GM12878 (cell line): ENCODE measurements around the gene KBTBD13. TPM values are rescaled to one million over a fixed set of nuclear protein-coding genes. Genes with fewer than 3 reads are reported as not detected.

Experiments used
- ATAC-seq: fragments of 200-7000 bp; cut with Tn5 transposase; 3 replicates; pipeline ENCODE4 v1.9.1; 2020; ENCODE audit warnings: mild to moderate bottlenecking, moderate library complexity
- BruUV-seq: library from RNA; stranded (reverse); fragments of 400-500 nt; replicated peaks from 2 replicates; lab custom pipeline; 2021; lab: Mats Ljungman, UMichigan
- CTCF ChIA-PET: fragments of 300-600 bp; sonication (Branson Sonifier 250); formaldehyde crosslinking; extraction: SDS; loops from one replicate; lab custom pipeline; 2021; ENCODE audit warnings: inconsistent platforms; lab: Yijun Ruan, JAX
- POLR2A ChIA-PET: fragments of 350-600 bp; formaldehyde crosslinking; extraction: SDS; loops from one replicate; lab custom pipeline; 2021; ENCODE audit warnings: inconsistent platforms; lab: Charles Lee
- RAD21 ChIA-PET: fragments of 300-600 bp; sonication (Branson Sonifier 250); formaldehyde crosslinking; loops from one replicate; lab custom pipeline; 2023; ENCODE audit warnings: antibody characterized with exemption; ENCODE audit not compliant: unreplicated experiment; lab: Charles Lee
- SMC1A ChIA-PET: fragments of 300-600 bp; sonication (Branson Sonifier 250); formaldehyde crosslinking; loops from one replicate; lab custom pipeline; 2023; ENCODE audit not compliant: unreplicated experiment, uncharacterized antibody; lab: Charles Lee
- DNase-seq: peaks from one replicate; pipeline ENCODE4 v3.0.0-alpha.2; 2011; ENCODE audit warnings: low read depth, low spot score
- FAIRE-seq: peaks from 3 replicates; lab custom pipeline; 2011; peaks lifted over from hg19 to GRCh38; lab: Jason Lieb, UNC
- H2AFZ ChIP-seq: 2 replicates; pipeline ENCODE4 v1.6.0; 2011; ENCODE audit warnings: low read depth, low read length, control low read depth; ENCODE audit not compliant: control insufficient read depth
- H3K27ac ChIP-seq: 2 replicates; pipeline ENCODE4 v1.5.1; 2011; ENCODE audit warnings: control low read depth; ENCODE audit not compliant: control insufficient read depth, insufficient read depth
- H3K27me3 ChIP-seq, 2 experiments: replicated peaks in 1 of 2; 2 replicates each; pipeline versions ENCODE4 v1.6.0 to v1.6.1; 2011; ENCODE audit warnings: low read length in 1 of 2; ENCODE audit not compliant: control insufficient read depth in 2 of 2, insufficient read depth in 2 of 2
- H3K36me3 ChIP-seq, 2 experiments: 2 replicates each; pipeline ENCODE4 v1.5.1; 2011; ENCODE audit warnings: low read length in 1 of 2; ENCODE audit not compliant: control insufficient read depth in 2 of 2, insufficient read depth in 2 of 2
- H3K4me1 ChIP-seq: 2 replicates; pipeline ENCODE4 v1.6.1; 2011; ENCODE audit warnings: mild to moderate bottlenecking, low read length, moderate library complexity, mixed read lengths; ENCODE audit not compliant: control insufficient read depth, insufficient read depth
- H3K4me2 ChIP-seq: 2 replicates; pipeline ENCODE4 v1.6.0; 2011; ENCODE audit warnings: control low read depth; ENCODE audit not compliant: control insufficient read depth, insufficient read depth
- H3K4me3 ChIP-seq: fragments of 200-600 bp; sonication (generic); 2 replicates; pipeline ENCODE4 v1.5.1; 2016
- H3K79me2 ChIP-seq: 2 replicates; pipeline ENCODE4 v1.6.0; 2011; ENCODE audit warnings: low read length; ENCODE audit not compliant: control insufficient read depth, insufficient read depth
- H3K9ac ChIP-seq: 2 replicates; pipeline ENCODE4 v1.8.0; 2011; ENCODE audit warnings: low read length, control low read depth, mixed read lengths; ENCODE audit not compliant: control insufficient read depth, insufficient read depth
- H3K9me3 ChIP-seq: replicated peaks from 3 replicates; pipeline ENCODE4 v1.5.1; 2011; ENCODE audit warnings: mild to moderate bottlenecking, low read length; ENCODE audit not compliant: control insufficient read depth, insufficient read depth
- H4K20me1 ChIP-seq: 2 replicates; pipeline ENCODE4 v1.6.0; 2011; ENCODE audit not compliant: control insufficient read depth, insufficient read depth
- CBFB ChIP-seq: IDR thresholded peaks from 2 replicates; pipeline ENCODE4 v1.6.1; 2016; ENCODE audit warnings: antibody characterized with exemption, low read depth
- CHD1 ChIP-seq: IDR thresholded peaks from 2 replicates; pipeline ENCODE4 v1.6.1; 2012; ENCODE audit warnings: low read depth, low read length, improper control_type of control experiment
- CREB1 ChIP-seq: IDR thresholded peaks from 2 replicates; pipeline ENCODE4 v1.6.1; 2012; ENCODE audit warnings: low read depth, mild to moderate bottlenecking, inconsistent platforms
- GABPA ChIP-seq: IDR thresholded peaks from 2 replicates; pipeline ENCODE4 v1.6.1; 2014; ENCODE audit warnings: antibody characterized with exemption, low read depth, mild to moderate bottlenecking, inconsistent platforms
- HDAC6 ChIP-seq: fragments of 200-600 bp; sonication (generic); IDR thresholded peaks from one replicate; pipeline ENCODE4 v1.8.0; 2017; ENCODE audit warnings: antibody characterized with exemption; ENCODE audit not compliant: unreplicated experiment
- HDGF ChIP-seq: fragments of 450-650 bp; IDR thresholded peaks from 2 replicates; pipeline ENCODE4 v1.6.1; 2016; ENCODE audit warnings: antibody characterized with exemption
- JUND ChIP-seq: IDR thresholded peaks from 2 replicates; pipeline ENCODE4 v1.6.1; 2012; ENCODE audit warnings: low read depth, mild to moderate bottlenecking, low read length, improper control_type of control experiment, moderate library complexity
- NBN ChIP-seq: fragments of 450-650 bp; IDR thresholded peaks from 2 replicates; pipeline ENCODE4 v1.6.1; 2016
- PAX5 ChIP-seq: IDR thresholded peaks from 2 replicates; pipeline ENCODE4 v1.6.1; 2011; ENCODE audit warnings: low read depth, low read length, borderline replicate concordance
- RELB ChIP-seq: fragments of 450-650 bp; IDR thresholded peaks from 2 replicates; pipeline ENCODE4 v1.6.1; 2017; ENCODE audit warnings: low read depth, mild to moderate bottlenecking, moderate library complexity
- SRF ChIP-seq, 2 experiments: IDR thresholded peaks; 2 replicates each; pipeline ENCODE4 v1.6.1; 2011; ENCODE audit warnings: low read depth in 2 of 2, low read length in 2 of 2, mild to moderate bottlenecking in 1 of 2, moderate library complexity in 1 of 2
- USF1 ChIP-seq: IDR thresholded peaks from 2 replicates; pipeline ENCODE4 v1.6.1; 2011; ENCODE audit warnings: borderline replicate concordance, low read depth, mild to moderate bottlenecking, moderate library complexity, mixed read lengths, low read length; ENCODE audit not compliant: insufficient read depth; ENCODE audit errors: extremely low read length
- USF2 ChIP-seq: IDR thresholded peaks from 2 replicates; pipeline ENCODE4 v1.6.1; 2011; ENCODE audit warnings: low read depth, low read length, improper control_type of control experiment, borderline replicate concordance
- WRNIP1 ChIP-seq: IDR thresholded peaks from 2 replicates; pipeline ENCODE4 v1.6.1; 2011; ENCODE audit warnings: low read depth, low read length, improper control_type of control experiment, borderline replicate concordance
- WGBS: methylation state at CpG from one replicate; pipeline ENCODE4 v1.1.6; 2016; ENCODE audit warnings: low lambda C conversion rate; ENCODE audit not compliant: insufficient replicate concordance, insufficient coverage; ENCODE audit errors: missing lambda C conversion rate; 5-methylcytosine and 5-hydroxymethylcytosine counted together
- in situ Hi-C: fragments of 300-500 bp; cut with MboI; formaldehyde crosslinking; loops from 9 replicates; pipeline ENCODE4 v1.14.3; 2018; ENCODE audit warnings: mixed read lengths
- intact Hi-C: fragments of 100-400 bp; cut with micrococcal nuclease; formaldehyde crosslinking; loops from one replicate; pipeline ENCODE4 v1.14.2; 2022; ENCODE audit not compliant: unreplicated experiment
- polyA plus RNA-seq, 11 experiments: library from polyadenylated mRNA; depleted of rRNA in 4 of 11; unstranded in 6 of 11; stranded (reverse) in 5 of 11; fragments of >200 nt; fragmentation: Nextera tagmentation in 4 of 11; fragmentation: Illumina TruSeq in 1 of 11; extraction: Ambion mirVana in 4 of 11; extraction: Trizol in 1 of 11; gene quantifications; 1 replicate in 1 of 11; 2 replicates in 10 of 11; pipeline versions ENCODE4 v1.2.1 to v1.2.3, GENCODE V29; 2011 to 2016; ENCODE audit warnings: inconsistent platforms in 2 of 11, missing spikeins in 2 of 11, low read depth in 1 of 11
- total RNA-seq, 4 experiments: library from RNA; depleted of rRNA in 3 of 4; stranded (reverse); fragments of >200 nt in 3 of 4; fragmentation: Illumina TruSeq in 1 of 4; extraction: Trizol in 1 of 4; gene quantifications; 2 replicates each; pipeline versions ENCODE4 v1.2.1 to v1.2.3, GENCODE V29; 2013 to 2021

The KBTBD13 gene
- total and polyA plus RNA-seq, 10 of the 15 experiments (the other 5 are each of a cell fraction or from before 2014, with no cell fraction given) = 0.06 TPM; not detected in 9

- H3K79me2 ChIP-seq = no peaks in the 10 kb centered on the region
- in situ Hi-C loops (no loop called here), intact Hi-C loops (no loop called here)
- ChIA-PET SMC1A (interaction anchor here (2.0 kb wide), 1 partner anchor 10 kb away, joined by 5 read pairs; no protein-coding TSS in a partner anchor), POLR2A (no interaction called here), CTCF (interaction anchor here (3.6 kb wide), 1 partner anchor 25 kb away, joined by 12 read pairs; no protein-coding TSS in a partner anchor), RAD21 (no interaction called here)
- FAIRE-seq (no peak), ATAC-seq (no peak), DNase-seq (no peak)
- H3K9ac ChIP-seq = no peak overlapping the region
- no peak for TF ChIP-seq NBN
- TF ChIP-seq CBFB = no peak
- TF ChIP-seq USF2 = no peak
- no peak for TF ChIP-seq JUND
- H4K20me1 ChIP-seq = no peaks in the 10 kb centered on the region
- 0% methylated on average over 3 of the region's 3 CpGs for WGBS
- no peak overlapping the region for H3K27ac ChIP-seq
- H3K9me3 ChIP-seq = no peaks in the 10 kb centered on the region
- H3K4me1 ChIP-seq = no peaks in the 10 kb centered on the region
- H3K4me3 ChIP-seq = no peak overlapping the region
- no peak overlapping the region for H3K4me2 ChIP-seq
- no peaks in the 10 kb centered on the region for H3K27me3 ChIP-seq
- BruUV-seq = no TSS peak
- no peaks in the 10 kb centered on the region for H3K36me3 ChIP-seq
- no peak overlapping the region for H2AFZ ChIP-seq
Observed at GRCh38 chr15:65059369-65059750, 17.2 kb upstream of the KBTBD13 start.

- Histone ChIP-seq H3K79me2 (no peaks in the 10 kb centered on the region), H4K20me1 (no peaks in the 10 kb centered on the region), H3K4me1 (no peaks in the 10 kb centered on the region), H3K4me2 (no peak overlapping the region), H2AFZ (no peak overlapping the region), H3K27me3 (no peaks in the 10 kb centered on the region; a peak in 1 of 4 replicates), H3K36me3 (no peaks in the 10 kb centered on the region), H3K27ac (no peak overlapping the region), H3K9me3 (no peaks in the 10 kb centered on the region), H3K4me3 (no peak overlapping the region), H3K9ac (no peak overlapping the region)
- POLR2A ChIA-PET = interaction anchor here (1.7 kb wide), 1 partner anchor 9 kb away, joined by 5 read pairs; no protein-coding TSS in a partner anchor
- CTCF ChIA-PET = interaction anchor here (1.4 to 3.6 kb wide), 2 partner anchors 26 to 41 kb away, joined by 4 to 12 read pairs; no protein-coding TSS in a partner anchor
- in situ Hi-C loops (no loop called here), intact Hi-C loops (no loop called here)
- WGBS = 41% methylated on average over 4 of the region's 4 CpGs
- no TSS peak for BruUV-seq
- SMC1A ChIA-PET = interaction anchor here (1.0 to 2.0 kb wide), 2 partner anchors 10 to 23 kb away, joined by 3 to 5 read pairs; no protein-coding TSS in a partner anchor
- DNase-seq (no peak), ATAC-seq (no peak), FAIRE-seq (no peak)
- TF ChIP-seq HDGF = no peak
- no peak for TF ChIP-seq GABPA
- no peak for TF ChIP-seq HDAC6
- no peak for TF ChIP-seq CHD1
- TF ChIP-seq WRNIP1 = no peak
- no peak for TF ChIP-seq PAX5
- TF ChIP-seq SRF (IDR thresholded peaks at IDR 0.05; ENCODE audit: low read depth in 2 of 2, low read length in 2 of 2) = no peak
- no peak for TF ChIP-seq RELB
- TF ChIP-seq USF1 = no peak
- TF ChIP-seq CREB1 = no peak
- RAD21 ChIA-PET = no interaction called here
Observed at GRCh38 chr15:65059931-65060596, 16.5 kb upstream of the KBTBD13 start.
